HG03025 (cell line): ENCODE measurements around the gene PPAN.
A peak's percentile ranks its signal among the peaks of the same experiment; 100 is the strongest.

Experiments used
- ATAC-seq: cut with Tn5 transposase; IDR thresholded peaks from one replicate; pipeline ENCODE4 v1.9.1; 2021; ENCODE audit warnings: mild to moderate bottlenecking, moderate library complexity; ENCODE audit not compliant: unreplicated experiment, low FRiP score

The PPAN gene

GRCh38 chr19:10106100-10106936 lies at the start of gene PPAN:
Gene PPAN, plus strand, starts transcription at chr19:10106362. Its CDS starts 33 bp downstream, at chr19:10106395.
- peak; percentile 41 for ATAC-seq

GRCh38 chr19:10061717-10062310 lies 44.3 kb upstream of the PPAN start:
- ATAC-seq = no peak

- ATAC-seq = no peak
Observed at GRCh38 chr19:10068205-10068604, 38.0 kb upstream of the PPAN start.

GRCh38 chr19:10069046-10069445 lies 37.1 kb upstream of the PPAN start:
- ATAC-seq = no peak

- ATAC-seq = no peak
Observed at GRCh38 chr19:10070730-10071446, 35.3 kb upstream of the PPAN start.

GRCh38 chr19:10074153-10074552 lies 32.0 kb upstream of the PPAN start:
- ATAC-seq = no peak

- no peak for ATAC-seq
Observed at GRCh38 chr19:10076535-10076934, 29.6 kb upstream of the PPAN start.

- ATAC-seq = no peak
Observed at GRCh38 chr19:10078329-10078728, 27.8 kb upstream of the PPAN start.

- no peak for ATAC-seq
Observed at GRCh38 chr19:10079031-10079453, 27.1 kb upstream of the PPAN start.

- ATAC-seq = no peak
Observed at GRCh38 chr19:10083911-10084310, 22.3 kb upstream of the PPAN start.

- no peak for ATAC-seq
Observed at GRCh38 chr19:10084803-10085202, 21.4 kb upstream of the PPAN start.

GRCh38 chr19:10085641-10086590 lies 20.2 kb upstream of the PPAN start, which contains the start of gene SHFL:
Gene SHFL, plus strand, starts transcription at chr19:10086317. Its CDS starts 111 bp downstream, at chr19:10086428.
- peak; percentile 73 for ATAC-seq

GRCh38 chr19:10086591-10087192 lies 19.5 kb upstream of the PPAN start:
- ATAC-seq = peak; percentile 13

- ATAC-seq = no peak
Observed at GRCh38 chr19:10087296-10088061, 18.7 kb upstream of the PPAN start.

GRCh38 chr19:10088949-10089554 lies 17.1 kb upstream of the PPAN start:
- no peak for ATAC-seq

GRCh38 chr19:10089801-10090375 lies 16.3 kb upstream of the PPAN start:
- ATAC-seq = no peak

GRCh38 chr19:10091370-10091687 lies 14.8 kb upstream of the PPAN start:
- no peak for ATAC-seq

GRCh38 chr19:10091895-10092641 lies 14.1 kb upstream of the PPAN start:
- ATAC-seq = no peak
